Activated CD4-positive, alpha-beta memory T cell treated with anti-CD3 and anti-CD28 coated beads for 36 hours (primary cell): ENCODE data around the gene RHBDF2. TPM values are rescaled to one million over a fixed set of nuclear protein-coding genes. Genes with fewer than 3 reads are reported as not detected.
"Not testable (repeated sequence)": the region's sequence is repeated elsewhere in the genome, so short reads cannot be mapped to it uniquely, and the experiment has no call there.

Experiments
- CTCF ChIA-PET: fragments of 350-600 bp; sonication (Branson Sonifier 250); formaldehyde crosslinking; loops from one replicate; lab custom pipeline; 2021; ENCODE audit warnings: antibody characterized with exemption, inconsistent platforms; lab: Charles Lee
- POLR2A ChIA-PET: fragments of 350-600 bp; sonication (Branson Sonifier 250); formaldehyde crosslinking; loops from one replicate; lab custom pipeline; 2021; ENCODE audit warnings: antibody characterized with exemption; lab: Charles Lee
- DNase-seq: peaks from one replicate; pipeline ENCODE4 v3.0.0-alpha.2; 2020
- H3K27ac Mint-ChIP-seq: one replicate; pipeline ENCODE4 v1.8.0; 2021; ENCODE audit warnings: mixed read lengths
- H3K27me3 Mint-ChIP-seq: one replicate; pipeline ENCODE4 v1.8.0; 2021; ENCODE audit warnings: mixed read lengths
- H3K36me3 Mint-ChIP-seq: one replicate; pipeline ENCODE4 v1.8.0; 2021; ENCODE audit warnings: mixed read lengths
- H3K4me1 Mint-ChIP-seq: one replicate; pipeline ENCODE4 v1.8.0; 2021; ENCODE audit warnings: low read depth, mixed read lengths
- H3K4me3 Mint-ChIP-seq: one replicate; pipeline ENCODE4 v1.8.0; 2021; ENCODE audit warnings: mild to moderate bottlenecking, mixed read lengths
- H3K9me3 Mint-ChIP-seq: one replicate; pipeline ENCODE4 v1.8.0; 2021; ENCODE audit warnings: mixed read lengths
- intact Hi-C: fragments of 100-400 bp; cut with micrococcal nuclease; formaldehyde crosslinking; loops from one replicate; pipeline ENCODE4 v1.15.1; 2023
- total RNA-seq, 2 experiments: library from RNA; stranded (reverse); gene quantifications; one replicate each; pipeline ENCODE4 v1.2.3, GENCODE V29; 2021

Gene RHBDF2
- total RNA-seq, 2 experiments from 2014 or later = 28.9 to 30.0 TPM

- intact Hi-C loops = no loop called here
- H3K27me3 Mint-ChIP-seq = no peaks in the 10 kb centered on the region
- POLR2A ChIA-PET = interaction anchor here (0.5 to 0.7 kb wide), 2 partner anchors 260 to 891 kb away, joined by 3 read pairs; no protein-coding TSS in a partner anchor
- no peaks in the 10 kb centered on the region for H3K36me3 Mint-ChIP-seq
- no peak for DNase-seq
- H3K9me3 Mint-ChIP-seq = no peaks in the 10 kb centered on the region
- H3K4me1 Mint-ChIP-seq = peaks cover 11% of the 10 kb centered on the region
- CTCF ChIA-PET = interaction anchor here (1.2 to 1.9 kb wide), 4 partner anchors 10 to 94 kb away, joined by 3 to 12 read pairs (median 6); partner anchors contain the start of gene PRCD
- no peak overlapping the region for H3K27ac Mint-ChIP-seq
- no peak overlapping the region for H3K4me3 Mint-ChIP-seq
Observed at GRCh38 chr17:76529224-76530094, 28.2 kb upstream of the RHBDF2 start.

- ChIA-PET CTCF (interaction anchor here (1.2 to 1.9 kb wide), 4 partner anchors 18 to 95 kb away, joined by 3 to 12 read pairs (median 6); no protein-coding TSS in a partner anchor), POLR2A (interaction anchor here (0.5 to 0.7 kb wide), 3 partner anchors 143 to 890 kb away, joined by 3 read pairs; no protein-coding TSS in a partner anchor)
- H3K27me3 Mint-ChIP-seq = no peaks in the 10 kb centered on the region
- intact Hi-C loops = no loop called here
- H3K9me3 Mint-ChIP-seq = no peaks in the 10 kb centered on the region
- no peak overlapping the region for H3K27ac Mint-ChIP-seq
- H3K4me1 Mint-ChIP-seq = peaks cover 12% of the 10 kb centered on the region
- no peak overlapping the region for H3K4me3 Mint-ChIP-seq
- H3K36me3 Mint-ChIP-seq = no peaks in the 10 kb centered on the region
- no peak for DNase-seq
Observed at GRCh38 chr17:76528528-76529223, 27.5 kb upstream of the RHBDF2 start.

GRCh38 chr17:76528156-76528527, 26.9 kb upstream of the RHBDF2 start:
- intact Hi-C loops = no loop called here
- Mint-ChIP-seq H3K27ac (no peak overlapping the region), H3K27me3 (peaks cover 2% of the 10 kb centered on the region), H3K4me3 (no peak overlapping the region), H3K4me1 (peaks cover 16% of the 10 kb centered on the region), H3K36me3 (no peaks in the 10 kb centered on the region), H3K9me3 (no peaks in the 10 kb centered on the region)
- ChIA-PET POLR2A (interaction anchor here (0.6 to 0.7 kb wide), 2 partner anchors 14 to 143 kb away, joined by 3 read pairs; no protein-coding TSS in a partner anchor), CTCF (interaction anchor here (0.8 to 1.9 kb wide), 5 partner anchors 19 to 98 kb away, joined by 3 to 12 read pairs (median 5); no protein-coding TSS in a partner anchor)
- no peak for DNase-seq

- intact Hi-C loops = no loop called here
- ChIA-PET POLR2A (interaction anchor here (0.6 to 0.7 kb wide), 2 partner anchors 13 to 142 kb away, joined by 3 read pairs; no protein-coding TSS in a partner anchor), CTCF (interaction anchor here (0.8 to 1.9 kb wide), 5 partner anchors 19 to 99 kb away, joined by 3 to 12 read pairs (median 5); no protein-coding TSS in a partner anchor)
- no peaks in the 10 kb centered on the region for H3K36me3 Mint-ChIP-seq
- peak; percentile 42 for DNase-seq
- H3K4me1 Mint-ChIP-seq = peaks cover 18% of the 10 kb centered on the region
- peaks cover 2% of the 10 kb centered on the region for H3K27me3 Mint-ChIP-seq
- no peak overlapping the region for H3K4me3 Mint-ChIP-seq
- H3K27ac Mint-ChIP-seq = no peak overlapping the region
- H3K9me3 Mint-ChIP-seq = no peaks in the 10 kb centered on the region
Observed at GRCh38 chr17:76527430-76528111, 26.3 kb upstream of the RHBDF2 start.

GRCh38 chr17:76527016-76527415, 25.8 kb upstream of the RHBDF2 start:
- intact Hi-C loops, H3K9me3 Mint-ChIP-seq, H3K27ac Mint-ChIP-seq, H3K4me3 Mint-ChIP-seq, POLR2A ChIA-PET, H3K36me3 Mint-ChIP-seq, DNase-seq, H3K27me3 Mint-ChIP-seq: not testable (repeated sequence)
- H3K4me1 Mint-ChIP-seq = peaks cover 18% of the 10 kb centered on the region
- CTCF ChIA-PET = interaction anchor here (1.9 kb wide), 1 partner anchor 96 kb away, joined by 12 read pairs; no protein-coding TSS in a partner anchor

GRCh38 chr17:76525513-76525833, 24.2 kb upstream of the RHBDF2 start:
- H3K27me3 Mint-ChIP-seq, H3K9me3 Mint-ChIP-seq, intact Hi-C loops, H3K36me3 Mint-ChIP-seq, POLR2A ChIA-PET, H3K4me3 Mint-ChIP-seq, DNase-seq, H3K27ac Mint-ChIP-seq: not testable (repeated sequence)
- CTCF ChIA-PET = interaction anchor here (0.6 to 5.1 kb wide), 2 partner anchors 18 to 98 kb away, joined by 3 to 112 read pairs; no protein-coding TSS in a partner anchor
- peaks cover 18% of the 10 kb centered on the region for H3K4me1 Mint-ChIP-seq

- ChIA-PET POLR2A (interaction anchor here (0.8 kb wide), 1 partner anchor 32 kb away, joined by 3 read pairs; no protein-coding TSS in a partner anchor), CTCF (interaction anchor here (0.6 to 5.1 kb wide), 8 partner anchors 9 to 99 kb away, joined by 3 to 112 read pairs (median 15); partner anchors contain the start of gene ST6GALNAC2)
- Mint-ChIP-seq H3K27ac (no peak overlapping the region), H3K27me3 (peaks cover 2% of the 10 kb centered on the region), H3K36me3 (no peaks in the 10 kb centered on the region), H3K4me1 (peaks cover 18% of the 10 kb centered on the region), H3K9me3 (no peaks in the 10 kb centered on the region), H3K4me3 (no peak overlapping the region)
- no peak for DNase-seq
- intact Hi-C loops = no loop called here
Observed at GRCh38 chr17:76524598-76525512, 23.6 kb upstream of the RHBDF2 start.

GRCh38 chr17:76523084-76524037, 22.1 kb upstream of the RHBDF2 start:
- Mint-ChIP-seq H3K27ac (no peak overlapping the region), H3K27me3 (peaks cover 2% of the 10 kb centered on the region), H3K36me3 (no peaks in the 10 kb centered on the region), H3K4me1 (peaks cover 17% of the 10 kb centered on the region), H3K4me3 (no peak overlapping the region), H3K9me3 (no peaks in the 10 kb centered on the region)
- DNase-seq = peak; percentile 88
- ChIA-PET POLR2A (interaction anchor here (0.8 to 0.9 kb wide), 2 partner anchors 34 kb away, joined by 3 read pairs; no protein-coding TSS in a partner anchor), CTCF (interaction anchor here (0.6 to 5.1 kb wide), 39 partner anchors 9 to 1955 kb away, joined by 3 to 112 read pairs (median 7); partner anchors contain the start of genes PRCD, PRPSAP1, RHBDF2 and ST6GALNAC2)
- intact Hi-C loops = loop anchor here (1.0 kb wide), 1 partner anchor 101 kb away; no protein-coding TSS in a partner anchor

- H3K4me3 Mint-ChIP-seq, H3K27ac Mint-ChIP-seq, POLR2A ChIA-PET, H3K27me3 Mint-ChIP-seq, DNase-seq, intact Hi-C loops, H3K9me3 Mint-ChIP-seq, H3K36me3 Mint-ChIP-seq: not testable (repeated sequence)
- peaks cover 20% of the 10 kb centered on the region for H3K4me1 Mint-ChIP-seq
- CTCF ChIA-PET = interaction anchor here (1.0 to 5.1 kb wide), 7 partner anchors 11 to 195 kb away, joined by 5 to 112 read pairs (median 16); no protein-coding TSS in a partner anchor
Observed at GRCh38 chr17:76521683-76522082, 20.5 kb upstream of the RHBDF2 start.
